Upper lobe of left lung (tissue), 6 donors: ENCODE results near the gene ATG9B. TPM values are rescaled to one million over a fixed set of nuclear protein-coding genes. Genes with fewer than 3 reads are reported as not detected.
A peak's percentile ranks its signal among the peaks of the same experiment; 100 is the strongest.

Experiments used
- ATAC-seq, 2 donors: fragments of 200-7000 bp; cut with Tn5 transposase; one replicate each; pipeline ENCODE4 v1.9.1; 2022; ENCODE audit warnings: mild to moderate bottlenecking in 2 of 2, moderate library complexity in 2 of 2; ENCODE audit not compliant: low FRiP score in 2 of 2
- DNase-seq, 2 donors: peaks; one replicate each; pipeline ENCODE4 v3.0.0-alpha.2; 2019 to 2020
- H3K27ac ChIP-seq, 4 donors: fragments of 200-600 bp; sonication (generic); one replicate each; pipeline ENCODE4 v1.5.1; 2016 to 2019
- H3K27me3 ChIP-seq, 4 donors: fragments of 200-600 bp; sonication (generic); one replicate each; pipeline ENCODE4 v1.5.1; 2017 to 2019
- H3K36me3 ChIP-seq, 4 donors: fragments of 200-600 bp; sonication (generic); one replicate each; pipeline ENCODE4 v1.5.1; 2016 to 2019
- H3K4me1 ChIP-seq, 4 donors: fragments of 200-600 bp; sonication (generic); one replicate each; pipeline ENCODE4 v1.5.1; 2018 to 2019
- H3K4me3 ChIP-seq, 4 donors: fragments of 200-600 bp; sonication (generic); one replicate each; pipeline ENCODE4 v1.5.1; 2017 to 2019; ENCODE audit warnings: mild to moderate bottlenecking in 2 of 4, moderate library complexity in 1 of 4
- H3K9me3 ChIP-seq, 4 donors: fragments of 200-600 bp; sonication (generic); one replicate each; pipeline ENCODE4 v1.5.1; 2018 to 2019
- EP300 ChIP-seq, 4 donors: sonication (generic); formaldehyde crosslinking; IDR thresholded peaks; one replicate each; pipeline ENCODE4 v1.5.1; 2017; ENCODE audit warnings: antibody characterized with exemption in 4 of 4, control low read depth in 2 of 4
- POLR2A ChIP-seq, 4 donors: fragments of 450-650 bp; IDR thresholded peaks; one replicate each; pipeline ENCODE4 v1.5.1; 2016 to 2017; ENCODE audit warnings: antibody characterized with exemption in 4 of 4, mild to moderate bottlenecking in 2 of 4
- POLR2AphosphoS5 ChIP-seq, 2 donors: sonication (generic); formaldehyde crosslinking; IDR thresholded peaks; one replicate each; pipeline ENCODE4 v1.5.1; 2017; ENCODE audit warnings: antibody characterized with exemption in 2 of 2
- WGBS, 2 donors: methylation state at CpG; one replicate each; pipeline ENCODE4 v1.1.5; 2017 to 2018; 5-methylcytosine and 5-hydroxymethylcytosine counted together
- total RNA-seq, 6 donors: library from RNA; depleted of rRNA in 4 of 6; stranded (reverse); fragments of >200 nt in 4 of 6; gene quantifications; one replicate each; pipeline versions ENCODE4 v1.1.0 to v1.2.1, GENCODE V29; 2016 to 2021
- TF ChIP-seq, protein P1 (sequence below), 6 experiments: fragments of 450-650 bp in 4 of 6; fragments of 200-600 bp in 2 of 6; sonication (generic) in 2 of 6; IDR thresholded peaks; one replicate each; pipeline ENCODE4 v1.5.1; 2016 to 2019; ENCODE audit warnings: antibody characterized with exemption in 6 of 6
- donor health status: DM: no; HTN: no; CAD: no; lungs with moderate emphysema.
- donor health status: DM: no; HTN: yes; CAD: no; lungs with severe emphysema.

Gene ATG9B
- total RNA-seq, 6 donors from 2014 or later = 0.46 to 5.2 (median 1.0) TPM

GRCh38 chr7:150980663-150981062, 43.6 kb downstream of the ATG9B start:
- H3K9me3 ChIP-seq = no peaks in the 10 kb centered on the region
- DNase-seq = no peak
- peaks cover 0 to 43% (median 21%) of the 10 kb centered on the region in 4 donors for H3K27me3 ChIP-seq
- H3K27ac ChIP-seq = no peak overlapping the region
- 32 to 57% methylated on average over 2 of the region's 2 CpGs for WGBS, 2 donors
- no peaks in the 10 kb centered on the region for H3K36me3 ChIP-seq
- H3K4me3 ChIP-seq = no peak overlapping the region
- ATAC-seq = no peak
- TF ChIP-seq POLR2AphosphoS5 (IDR thresholded peaks at IDR 0.05) (no peak), EP300 (IDR thresholded peaks at IDR 0.05) (no peak), POLR2A (IDR thresholded peaks at IDR 0.05) (no peak)
- TF ChIP-seq, protein P1, sequence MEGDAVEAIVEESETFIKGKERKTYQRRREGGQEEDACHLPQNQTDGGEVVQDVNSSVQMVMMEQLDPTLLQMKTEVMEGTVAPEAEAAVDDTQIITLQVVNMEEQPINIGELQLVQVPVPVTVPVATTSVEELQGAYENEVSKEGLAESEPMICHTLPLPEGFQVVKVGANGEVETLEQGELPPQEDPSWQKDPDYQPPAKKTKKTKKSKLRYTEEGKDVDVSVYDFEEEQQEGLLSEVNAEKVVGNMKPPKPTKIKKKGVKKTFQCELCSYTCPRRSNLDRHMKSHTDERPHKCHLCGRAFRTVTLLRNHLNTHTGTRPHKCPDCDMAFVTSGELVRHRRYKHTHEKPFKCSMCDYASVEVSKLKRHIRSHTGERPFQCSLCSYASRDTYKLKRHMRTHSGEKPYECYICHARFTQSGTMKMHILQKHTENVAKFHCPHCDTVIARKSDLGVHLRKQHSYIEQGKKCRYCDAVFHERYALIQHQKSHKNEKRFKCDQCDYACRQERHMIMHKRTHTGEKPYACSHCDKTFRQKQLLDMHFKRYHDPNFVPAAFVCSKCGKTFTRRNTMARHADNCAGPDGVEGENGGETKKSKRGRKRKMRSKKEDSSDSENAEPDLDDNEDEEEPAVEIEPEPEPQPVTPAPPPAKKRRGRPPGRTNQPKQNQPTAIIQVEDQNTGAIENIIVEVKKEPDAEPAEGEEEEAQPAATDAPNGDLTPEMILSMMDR (IDR thresholded peaks at IDR 0.05) = no peak
- H3K4me1 ChIP-seq = peaks cover 20 to 41% (median 23%) of the 10 kb centered on the region in 4 donors

DNA sequence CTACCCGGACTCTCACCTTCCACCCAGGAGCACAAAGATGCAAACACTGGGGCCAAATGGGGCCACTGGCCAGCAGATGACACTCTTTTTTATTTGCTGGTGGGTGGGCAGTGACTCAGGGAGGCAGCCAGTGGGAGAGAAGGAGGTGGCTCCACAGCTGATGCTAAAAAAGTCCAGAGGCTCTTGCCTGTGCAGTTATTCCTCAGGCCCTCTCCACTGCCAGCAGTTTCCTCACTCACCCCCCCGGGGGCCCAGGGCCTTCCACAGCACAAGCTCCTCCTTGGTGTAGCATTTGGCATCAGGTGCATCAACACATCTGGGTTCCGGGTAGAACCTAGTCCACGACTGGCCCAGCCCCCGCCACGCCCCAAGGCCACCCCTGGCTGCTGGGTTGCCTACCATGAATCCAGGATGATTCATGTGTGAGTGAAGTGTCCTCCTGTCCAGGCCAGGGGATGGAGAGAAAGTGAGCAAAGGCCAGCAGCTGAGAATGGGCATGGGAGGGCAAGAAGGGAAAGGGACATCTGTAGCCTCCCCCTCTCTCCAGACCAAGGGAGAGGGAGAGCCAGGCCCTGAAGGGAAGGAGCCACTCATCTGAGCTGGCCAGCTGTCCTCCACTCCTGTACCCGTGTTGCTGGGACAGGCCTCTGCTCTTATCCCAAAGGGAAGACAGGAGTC, 44.4 kb downstream of the ATG9B start:
- Histone ChIP-seq H3K36me3 (no peaks in the 10 kb centered on the region), H3K4me1 (peaks cover 26 to 48% (median 29%) of the 10 kb centered on the region in 4 donors), H3K27me3 (peaks cover 0 to 49% (median 23%) of the 10 kb centered on the region in 4 donors), H3K4me3 (no peak overlapping the region), H3K9me3 (no peaks in the 10 kb centered on the region), H3K27ac (no peak overlapping the region)
- no peak for DNase-seq
- ATAC-seq = no peak
- no peak for TF ChIP-seq EP300 (IDR thresholded peaks at IDR 0.05)
- TF ChIP-seq POLR2AphosphoS5 (IDR thresholded peaks at IDR 0.05) = no peak
- TF ChIP-seq, protein P1 (IDR thresholded peaks at IDR 0.05) = no peak
- TF ChIP-seq POLR2A (IDR thresholded peaks at IDR 0.05) = no peak
- WGBS, 2 donors = 48 to 49% methylated on average over 5 to 7 of the region's 7 CpGs

- H3K9me3 ChIP-seq = no peaks in the 10 kb centered on the region
- H3K4me1 ChIP-seq = peaks cover 36 to 64% (median 42%) of the 10 kb centered on the region in 4 donors
- H3K27me3 ChIP-seq = peaks cover 0 to 64% (median 24%) of the 10 kb centered on the region in 4 donors
- peak within 1 kb of the TSS in 3 of 4 donors; percentile 34 to 44 (median 40) for H3K4me3 ChIP-seq
- WGBS, 2 donors = 2 to 5% methylated on average over 12 to 20 of the region's 81 CpGs
- DNase-seq (peak in 1 of 2 donors; percentile 86), ATAC-seq (no peak)
- TF ChIP-seq EP300 (IDR thresholded peaks at IDR 0.05) (no peak), POLR2A (IDR thresholded peaks at IDR 0.05) (no peak), POLR2AphosphoS5 (IDR thresholded peaks at IDR 0.05) (no peak)
- TF ChIP-seq, protein P1 (IDR thresholded peaks at IDR 0.05) = no peak
- no peaks in the 10 kb centered on the region for H3K36me3 ChIP-seq
- H3K27ac ChIP-seq = no peak within 1 kb of the TSS
Observed at GRCh38 chr7:150978126-150978789, 46.0 kb downstream of the ATG9B start, which contains the start of gene KCNH2. Gene KCNH2, minus strand, starts transcription at chr7:150978321. Its CDS starts 408 bp downstream, at chr7:150977913.

DNA sequence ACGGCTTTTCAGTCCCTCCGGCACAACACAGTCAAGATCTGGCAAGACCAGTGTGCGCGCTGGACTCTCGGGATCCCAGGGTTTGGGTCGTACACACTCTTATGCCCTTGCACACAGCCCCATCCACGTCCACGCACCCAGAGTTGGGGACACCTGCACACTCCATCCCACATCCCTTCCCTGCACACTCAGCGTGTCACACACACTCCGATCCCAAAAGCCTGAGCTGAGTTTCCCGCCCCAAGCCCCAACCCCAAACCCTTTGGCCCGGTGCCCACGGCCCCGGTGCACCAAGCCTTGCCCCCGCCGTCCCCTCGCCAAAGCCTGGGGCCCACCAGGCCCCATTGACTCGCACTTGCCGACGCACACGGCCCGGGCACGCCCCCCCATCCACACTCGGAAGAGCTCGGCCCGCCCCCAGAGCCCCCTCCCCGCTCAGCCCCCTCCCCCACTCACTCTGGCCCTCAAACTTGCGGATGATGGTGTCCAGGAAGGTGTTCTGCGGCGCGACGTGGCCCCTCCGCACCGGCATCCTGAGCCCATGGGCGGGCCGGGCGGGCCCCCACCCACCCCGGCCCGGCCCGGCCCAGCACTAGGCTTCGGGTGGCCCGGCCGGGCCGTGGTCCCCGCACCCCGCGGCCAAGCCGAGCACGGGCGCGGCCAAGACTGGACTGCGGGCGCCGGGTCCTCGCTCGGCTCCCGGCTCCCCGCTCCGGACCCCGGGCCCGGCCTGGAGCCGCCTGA, 46.7 kb downstream of the ATG9B start:
- no peaks in the 10 kb centered on the region for H3K36me3 ChIP-seq
- WGBS, 2 donors = 9 to 16% methylated on average over 10 to 22 of the region's 62 CpGs
- ATAC-seq (no peak), DNase-seq (no peak)
- H3K27me3 ChIP-seq = peaks cover 0 to 64% (median 24%) of the 10 kb centered on the region in 4 donors
- peak overlapping the region in 3 of 4 donors; percentile 34 to 44 (median 40) for H3K4me3 ChIP-seq
- TF ChIP-seq POLR2A (IDR thresholded peaks at IDR 0.05) = no peak
- H3K27ac ChIP-seq = no peak overlapping the region
- peaks cover 36 to 68% (median 42%) of the 10 kb centered on the region in 4 donors for H3K4me1 ChIP-seq
- no peaks in the 10 kb centered on the region for H3K9me3 ChIP-seq
